Mucosa of rectum (tissue), 2 donors: Measurements from ENCODE around the gene COL6A1.

Experiments
- H3K27ac ChIP-seq, 2 donors: one replicate each; pipeline ENCODE4 v1.7.0; 2013; ENCODE audit warnings: inconsistent platforms in 2 of 2, low read depth in 2 of 2, low read length in 2 of 2
- H3K27me3 ChIP-seq, 2 donors: one replicate each; pipeline ENCODE4 v1.7.0; 2013; ENCODE audit warnings: low read length in 2 of 2; ENCODE audit not compliant: control insufficient read depth in 2 of 2, insufficient read depth in 2 of 2
- H3K36me3 ChIP-seq, 2 donors: one replicate each; pipeline ENCODE4 v1.7.0; 2013; ENCODE audit warnings: low read length in 2 of 2; ENCODE audit not compliant: control insufficient read depth in 2 of 2, insufficient read depth in 2 of 2
- H3K4me1 ChIP-seq, 2 donors: one replicate each; pipeline ENCODE4 v1.7.0; 2013; ENCODE audit warnings: low read length in 2 of 2, mild to moderate bottlenecking in 1 of 2; ENCODE audit not compliant: control insufficient read depth in 2 of 2, insufficient read depth in 2 of 2
- H3K4me3 ChIP-seq, 2 donors: one replicate each; pipeline ENCODE4 v1.7.0; 2013; ENCODE audit warnings: low read length in 2 of 2
- H3K9ac ChIP-seq, 2 donors: one replicate each; pipeline ENCODE4 v1.7.0; 2013; ENCODE audit warnings: low read length in 2 of 2, low read depth in 1 of 2, mild to moderate bottlenecking in 1 of 2
- H3K9me3 ChIP-seq, 2 donors: one replicate each; pipeline ENCODE4 v1.7.0; 2013; ENCODE audit warnings: low read length in 2 of 2; ENCODE audit not compliant: control insufficient read depth in 2 of 2
- donor health status: healthy.
- donor health status: Normal muscosa, but diverticular disease.

Gene COL6A1

DNA sequence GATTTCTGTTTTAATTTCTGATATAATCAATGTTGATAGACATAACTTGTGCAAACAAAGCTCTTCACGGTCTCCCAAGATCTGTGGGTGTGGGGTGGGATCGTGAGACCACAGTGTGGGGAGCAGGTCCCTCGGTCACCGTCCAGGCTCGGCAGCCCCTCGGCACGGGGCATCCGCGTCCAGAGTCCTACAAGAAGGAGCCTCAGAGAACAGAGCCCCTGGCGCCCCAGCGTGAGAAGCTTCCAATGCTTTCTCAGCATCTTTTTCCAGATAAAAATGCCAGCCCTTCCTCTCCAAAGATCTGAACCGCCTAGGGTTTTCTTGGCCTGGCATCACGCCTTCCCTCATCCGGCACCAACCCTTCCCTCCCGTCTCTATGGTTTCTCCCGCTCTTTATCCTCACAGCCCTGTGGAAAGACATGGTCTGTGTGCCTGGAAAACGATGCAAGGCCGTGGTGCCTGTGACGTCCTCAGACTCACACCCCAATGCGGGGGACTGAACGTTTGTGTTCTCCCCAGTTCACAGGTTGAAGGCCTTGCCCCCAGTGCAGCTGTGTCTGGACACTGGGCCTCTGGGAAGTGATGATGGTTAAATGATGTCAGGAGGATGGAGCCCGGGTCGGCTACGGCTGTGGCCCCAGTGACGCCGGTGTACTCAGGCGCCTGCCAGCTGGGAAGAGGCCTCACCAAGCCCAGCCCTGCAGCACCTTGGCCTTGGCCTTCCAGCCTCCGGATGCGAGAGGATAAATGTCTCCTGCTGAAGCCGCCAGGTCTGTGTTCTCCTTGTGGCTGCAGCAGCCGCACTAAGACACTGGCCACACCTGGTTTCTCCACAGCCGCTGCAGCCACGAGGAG, 70.5 kb downstream of the COL6A1 start:
- Histone ChIP-seq H3K36me3 (no peaks in the 10 kb centered on the region), H3K4me1 (peaks cover 0 to 12% of the 10 kb centered on the region in 2 donors), H3K9ac (no peak overlapping the region), H3K27ac (no peak overlapping the region), H3K4me3 (no peak overlapping the region), H3K27me3 (no peaks in the 10 kb centered on the region), H3K9me3 (no peaks in the 10 kb centered on the region)

DNA sequence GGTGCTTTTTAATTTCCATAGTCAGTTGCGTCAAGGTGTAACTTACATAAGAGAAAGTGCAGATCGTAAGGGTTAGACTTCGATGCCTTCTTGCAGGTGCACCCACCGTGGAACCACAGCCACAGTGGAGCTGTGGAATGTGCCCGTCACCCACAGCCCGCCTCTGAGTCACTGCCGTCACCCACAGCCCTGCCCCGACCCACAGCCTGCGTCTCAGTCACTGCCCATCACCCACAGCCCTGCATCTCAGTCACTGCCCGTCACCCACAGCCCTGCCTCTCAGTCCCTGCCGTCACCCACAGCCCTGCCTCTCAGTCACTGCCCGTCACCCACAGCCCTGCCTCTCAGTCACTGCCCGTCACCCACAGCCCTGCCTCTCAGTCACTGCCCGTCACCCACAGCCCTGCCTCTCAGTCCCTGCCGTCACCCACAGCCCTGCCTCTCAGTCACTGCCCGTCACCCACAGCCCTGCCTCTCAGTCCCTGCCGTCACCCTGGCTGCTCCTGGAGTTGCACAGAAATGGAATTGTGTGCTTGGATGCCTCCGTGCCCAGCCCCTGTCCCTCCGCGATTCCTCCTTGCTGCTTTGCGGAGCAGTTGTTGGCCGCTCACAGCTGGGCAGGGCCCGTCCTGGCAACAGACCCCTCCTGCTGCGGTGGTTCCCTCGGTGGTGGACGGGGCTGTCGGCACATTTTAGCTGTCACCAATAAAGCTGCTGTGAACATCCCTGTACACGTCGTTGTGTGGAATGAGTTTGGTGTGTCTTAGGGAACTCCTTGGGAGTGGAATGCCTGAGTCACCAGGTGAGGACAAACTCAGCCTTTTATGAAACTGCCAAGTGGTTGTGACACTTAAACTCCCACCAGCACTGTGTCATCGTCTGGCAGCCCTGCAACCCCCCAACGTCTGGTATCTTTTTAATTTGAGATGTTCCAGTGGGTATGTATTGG, 71.4 kb downstream of the COL6A1 start:
- H3K27me3 ChIP-seq = no peaks in the 10 kb centered on the region
- no peak overlapping the region for H3K27ac ChIP-seq
- H3K9ac ChIP-seq = no peak overlapping the region
- H3K4me3 ChIP-seq = no peak overlapping the region
- H3K36me3 ChIP-seq = no peaks in the 10 kb centered on the region
- peaks cover 0 to 14% of the 10 kb centered on the region in 2 donors for H3K4me1 ChIP-seq
- no peaks in the 10 kb centered on the region for H3K9me3 ChIP-seq

DNA sequence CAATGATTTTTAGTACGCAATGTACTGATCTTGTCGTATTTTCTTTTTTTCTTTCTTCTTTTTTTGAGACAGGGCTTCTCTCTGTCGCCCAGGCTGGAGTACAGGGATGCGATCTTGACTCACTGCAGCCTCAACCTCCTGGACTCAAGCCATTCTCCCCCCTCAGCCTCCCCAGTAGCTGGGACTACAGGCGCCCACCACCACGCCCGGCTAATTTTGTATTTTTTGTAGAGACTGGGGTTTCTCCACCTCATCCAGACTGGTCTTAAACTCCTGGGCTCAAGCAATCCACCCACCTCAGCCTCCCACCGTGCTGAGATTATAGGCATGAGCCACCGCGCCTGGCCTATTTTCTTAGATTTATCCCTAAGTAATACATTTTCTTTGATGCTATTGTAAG, 72.5 kb downstream of the COL6A1 start:
- Histone ChIP-seq H3K27me3 (no peaks in the 10 kb centered on the region), H3K4me3 (no peak overlapping the region), H3K27ac (no peak overlapping the region), H3K4me1 (peaks cover 0 to 11% of the 10 kb centered on the region in 2 donors), H3K9me3 (no peaks in the 10 kb centered on the region), H3K36me3 (no peaks in the 10 kb centered on the region), H3K9ac (no peak overlapping the region)

DNA sequence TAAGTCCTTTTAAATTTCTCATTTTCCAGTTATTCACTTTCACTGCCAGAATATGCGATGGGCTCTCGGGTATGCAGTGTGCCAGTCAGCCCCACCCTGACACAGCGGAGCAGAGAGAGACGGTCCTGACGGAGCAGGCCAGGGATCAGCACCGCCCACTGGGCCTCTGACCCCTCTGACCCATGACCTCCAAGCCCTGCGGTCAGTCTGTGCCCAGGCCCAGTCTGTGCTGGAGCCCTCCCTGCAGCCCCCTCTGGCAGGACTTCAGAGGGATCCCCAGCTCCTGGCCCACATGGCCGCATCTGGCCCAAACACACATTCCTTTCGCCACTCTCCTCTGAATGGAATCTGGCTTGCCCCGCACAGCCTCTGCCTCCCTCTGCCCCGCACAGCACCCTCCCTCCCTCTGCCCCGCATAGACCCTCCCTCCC, 72.9 kb downstream of the COL6A1 start:
- Histone ChIP-seq H3K36me3 (no peaks in the 10 kb centered on the region), H3K27ac (peak overlapping the region in 1 of 2 donors; percentile 84), H3K9ac (no peak overlapping the region), H3K27me3 (no peaks in the 10 kb centered on the region), H3K4me1 (peaks cover 0 to 11% of the 10 kb centered on the region in 2 donors), H3K4me3 (no peak overlapping the region), H3K9me3 (no peaks in the 10 kb centered on the region)
